HEK293 (cell line): ENCODE data around the gene CLPX.

Experiments used
- CTCF ChIA-PET: fragments of 350-600 bp; formaldehyde crosslinking; extraction: SDS; loops from one replicate; lab custom pipeline; 2021; ENCODE audit warnings: antibody characterized with exemption; lab: Yijun Ruan, JAX
- POLR2A ChIA-PET: fragments of 300-600 bp; formaldehyde crosslinking; extraction: SDS; loops from one replicate; lab custom pipeline; 2020; ENCODE audit warnings: antibody characterized with exemption, inconsistent platforms; lab: Yijun Ruan, JAX
- H3K27ac ChIP-seq: fragments of 200-500 bp; sonication (Bioruptor generic); 2 replicates; pipeline ENCODE4 v1.5.1; 2014; ENCODE audit warnings: low read depth, low read length, control low read depth, inconsistent platforms; ENCODE audit errors: extremely low read depth
- H3K36me3 ChIP-seq, 2 experiments: fragments of 200-500 bp in 1 of 2; sonication (Bioruptor generic) in 1 of 2; 1 replicate in 1 of 2; 2 replicates in 1 of 2; pipeline ENCODE4 v1.5.1; 2014 to 2017; ENCODE audit warnings: inconsistent platforms in 2 of 2, low read length in 2 of 2; ENCODE audit not compliant: control insufficient read depth in 2 of 2, insufficient read depth in 1 of 2
- H3K4me1 ChIP-seq: fragments of 200-500 bp; sonication (Bioruptor generic); 2 replicates; pipeline ENCODE4 v1.5.1; 2014; ENCODE audit warnings: mild to moderate bottlenecking, low read length, inconsistent platforms; ENCODE audit not compliant: control insufficient read depth, insufficient read depth
- H3K4me3 ChIP-seq: 2 replicates; pipeline ENCODE4 v1.5.1; 2011; ENCODE audit warnings: low read depth, mild to moderate bottlenecking, control low read depth, low read length, moderate library complexity
- H3K9me3 ChIP-seq: fragments of 200-500 bp; sonication (Bioruptor generic); 2 replicates; pipeline ENCODE4 v1.5.1; 2014; ENCODE audit warnings: low read depth, low read length, inconsistent platforms; ENCODE audit not compliant: control insufficient read depth, insufficient read depth
- CTCF ChIP-seq: fragments of 450-650 bp; formaldehyde crosslinking; IDR thresholded peaks from 2 replicates; pipeline ENCODE4 v1.5.1; 2016; ENCODE audit warnings: missing biosample characterization, missing genetic modification characterization
- ELK4 ChIP-seq: IDR thresholded peaks from 2 replicates; pipeline ENCODE4 v1.6.1; 2011; ENCODE audit warnings: mild to moderate bottlenecking, low read depth, low read length, borderline replicate concordance
- GLIS2 ChIP-seq: fragments of 450-650 bp; formaldehyde crosslinking; IDR thresholded peaks from 2 replicates; pipeline ENCODE4 v1.5.1; 2016; ENCODE audit warnings: missing biosample characterization, missing genetic modification characterization
- HOXA7 ChIP-seq: sonication (generic); formaldehyde crosslinking; IDR thresholded peaks from 2 replicates; pipeline ENCODE4 v1.8.1; 2022; ENCODE audit warnings: missing genetic modification reagents, borderline replicate concordance
- KLF17 ChIP-seq: fragments of 450-650 bp; formaldehyde crosslinking; IDR thresholded peaks from 2 replicates; pipeline ENCODE4 v1.5.1; 2016; ENCODE audit warnings: missing biosample characterization, missing genetic modification characterization
- SCRT2 ChIP-seq: fragments of 450-650 bp; formaldehyde crosslinking; IDR thresholded peaks from 2 replicates; pipeline ENCODE4 v1.5.1; 2016; ENCODE audit warnings: missing biosample characterization, missing genetic modification characterization
- YY1 ChIP-seq: fragments of 450-650 bp; formaldehyde crosslinking; IDR thresholded peaks from 2 replicates; pipeline ENCODE4 v1.5.1; 2018; ENCODE audit warnings: missing biosample characterization, missing genetic modification characterization
- ZNF114 ChIP-seq: fragments of 450-650 bp; formaldehyde crosslinking; IDR thresholded peaks from 2 replicates; pipeline ENCODE4 v1.5.0; 2017; ENCODE audit warnings: missing biosample characterization, missing genetic modification characterization
- ZNF132 ChIP-seq: fragments of 450-650 bp; formaldehyde crosslinking; IDR thresholded peaks from 2 replicates; pipeline ENCODE4 v1.5.1; 2017; ENCODE audit warnings: missing biosample characterization, missing genetic modification characterization, borderline replicate concordance
- ZNF138 ChIP-seq: fragments of 450-650 bp; formaldehyde crosslinking; IDR thresholded peaks from 2 replicates; pipeline ENCODE4 v1.5.1; 2016; ENCODE audit warnings: missing biosample characterization, missing genetic modification characterization, borderline replicate concordance
- ZNF169 ChIP-seq: fragments of 450-650 bp; formaldehyde crosslinking; IDR thresholded peaks from 2 replicates; pipeline ENCODE4 v1.5.1; 2016; ENCODE audit warnings: missing biosample characterization, missing genetic modification characterization
- ZNF266 ChIP-seq: fragments of 450-650 bp; formaldehyde crosslinking; IDR thresholded peaks from 2 replicates; pipeline ENCODE4 v1.5.1; 2016; ENCODE audit warnings: missing biosample characterization, missing genetic modification characterization, low read depth
- ZNF394 ChIP-seq: fragments of 450-650 bp; formaldehyde crosslinking; IDR thresholded peaks from 2 replicates; pipeline ENCODE4 v1.5.1; 2016; ENCODE audit warnings: missing biosample characterization, missing genetic modification characterization, mild to moderate bottlenecking, moderate library complexity, borderline replicate concordance
- ZNF518A ChIP-seq: fragments of 450-650 bp; formaldehyde crosslinking; conservative IDR thresholded peaks from 2 replicates; pipeline ENCODE4 v1.5.1; 2016; ENCODE audit warnings: low read depth, missing biosample characterization, missing genetic modification characterization
- ZNF521 ChIP-seq: fragments of 450-650 bp; formaldehyde crosslinking; IDR thresholded peaks from 2 replicates; pipeline ENCODE4 v1.5.1; 2017; ENCODE audit warnings: missing biosample characterization, mild to moderate bottlenecking, missing genetic modification characterization
- ZNF555 ChIP-seq: fragments of 450-650 bp; formaldehyde crosslinking; conservative IDR thresholded peaks from 2 replicates; pipeline ENCODE4 v1.5.1; 2017; ENCODE audit warnings: missing biosample characterization, mild to moderate bottlenecking, missing genetic modification characterization, inconsistent platforms
- ZNF571 ChIP-seq: fragments of 450-650 bp; formaldehyde crosslinking; IDR thresholded peaks from 2 replicates; pipeline ENCODE4 v1.5.0; 2017; ENCODE audit warnings: missing biosample characterization, missing genetic modification characterization
- ZNF639 ChIP-seq: fragments of 450-650 bp; formaldehyde crosslinking; IDR thresholded peaks from 2 replicates; pipeline ENCODE4 v1.5.1; 2016; ENCODE audit warnings: missing biosample characterization, missing genetic modification characterization
- ZNF645 ChIP-seq: fragments of 450-650 bp; formaldehyde crosslinking; IDR thresholded peaks from 2 replicates; pipeline ENCODE4; 2016; ENCODE audit warnings: missing biosample characterization, missing genetic modification characterization
- ZNF776 ChIP-seq: fragments of 450-650 bp; formaldehyde crosslinking; IDR thresholded peaks from 2 replicates; pipeline ENCODE4 v1.5.0; 2017; ENCODE audit warnings: missing biosample characterization, missing genetic modification characterization, borderline replicate concordance
- ZNF785 ChIP-seq: fragments of 450-650 bp; formaldehyde crosslinking; IDR thresholded peaks from 2 replicates; pipeline ENCODE4 v1.5.1; 2016; ENCODE audit warnings: missing biosample characterization, missing genetic modification characterization
- ZNF791 ChIP-seq: fragments of 450-650 bp; formaldehyde crosslinking; IDR thresholded peaks from 2 replicates; pipeline ENCODE4 v1.5.1; 2016; ENCODE audit warnings: missing biosample characterization, missing genetic modification characterization
- ZNF830 ChIP-seq: fragments of 450-650 bp; IDR thresholded peaks from 2 replicates; pipeline ENCODE4 v1.5.0; 2018; ENCODE audit warnings: missing biosample characterization, missing genetic modification characterization, low read depth, mild to moderate bottlenecking, moderate library complexity
- ZSCAN23 ChIP-seq: fragments of 450-650 bp; formaldehyde crosslinking; IDR thresholded peaks from 2 replicates; pipeline ENCODE4 v1.5.1; 2016; ENCODE audit warnings: missing biosample characterization, missing genetic modification characterization

CLPX gene

GRCh38 chr15:65180167-65180566 lies 5.0 kb downstream of the CLPX start:
- no peak overlapping the region for H3K27ac ChIP-seq
- H3K9me3 ChIP-seq = no peaks in the 10 kb centered on the region
- no peak overlapping the region for H3K4me3 ChIP-seq
- no peak for TF ChIP-seq HOXA7 (CRISPR knock-in tag)
- no peak for TF ChIP-seq ZNF169 (tag by site-specific recombination)
- no peak for TF ChIP-seq CTCF (tag by site-specific recombination)
- TF ChIP-seq ZNF132 (tag by site-specific recombination) = no peak
- TF ChIP-seq ZNF266 (tag by site-specific recombination) = no peak
- TF ChIP-seq ZNF114 (tag by site-specific recombination) = no peak
- no peak for TF ChIP-seq ZNF645 (tag by site-specific recombination)
- TF ChIP-seq ZSCAN23 (tag by site-specific recombination) = no peak
- no peak for TF ChIP-seq ELK4
- TF ChIP-seq ZNF521 (tag by site-specific recombination) = no peak
- no peak for TF ChIP-seq ZNF776 (tag by site-specific recombination)
- TF ChIP-seq ZNF518A (tag by site-specific recombination) = no peak
- TF ChIP-seq, all 188 proteins: peak for 0
- POLR2A ChIA-PET = no interaction called here
- peaks cover 24 to 42% of the 10 kb centered on the region in 2 experiments for H3K36me3 ChIP-seq
- no peaks in the 10 kb centered on the region for H3K4me1 ChIP-seq
- CTCF ChIA-PET = interaction anchor here (0.6 kb wide), 1 partner anchor 149 kb away, joined by 3 read pairs; no protein-coding TSS in a partner anchor

GRCh38 chr15:65177901-65178300 lies 7.2 kb downstream of the CLPX start:
- H3K36me3 ChIP-seq = peaks cover 24 to 55% of the 10 kb centered on the region in 2 experiments
- no peak overlapping the region for H3K4me3 ChIP-seq
- H3K9me3 ChIP-seq = no peaks in the 10 kb centered on the region
- H3K4me1 ChIP-seq = no peaks in the 10 kb centered on the region
- ChIA-PET CTCF (no interaction called here), POLR2A (interaction anchor here (0.7 kb wide), 1 partner anchor 1092 kb away, joined by 4 read pairs; no protein-coding TSS in a partner anchor)
- no peak overlapping the region for H3K27ac ChIP-seq
- no peak for TF ChIP-seq SCRT2 (tag by site-specific recombination)
- no peak for TF ChIP-seq ZNF555 (tag by site-specific recombination)
- no peak for TF ChIP-seq KLF17 (tag by site-specific recombination)
- TF ChIP-seq ZNF394 (tag by site-specific recombination) = no peak
- TF ChIP-seq ZNF571 = no peak
- TF ChIP-seq ZNF830 (tag by site-specific recombination) = no peak
- no peak for TF ChIP-seq GLIS2 (tag by site-specific recombination)
- no peak for TF ChIP-seq ZNF791 (tag by site-specific recombination)
- no peak for TF ChIP-seq ZNF785 (tag by site-specific recombination)
- no peak for TF ChIP-seq YY1 (tag by site-specific recombination)
- no peak for TF ChIP-seq ZNF639 (tag by site-specific recombination)
- no peak for TF ChIP-seq ZNF138
